ENCODE results near the gene CARTPT.

Gene CARTPT
- total RNA-seq = 0 reads per million in 2 donors

GRCh38 chr5:71719063-71719964, at the start of gene CARTPT:
Gene CARTPT, plus strand, starts transcription at chr5:71719275. Its CDS starts 19 bp downstream, at chr5:71719294.
- peak in 1 of 5 experiments; percentile 9 for DNase-seq

DNA sequence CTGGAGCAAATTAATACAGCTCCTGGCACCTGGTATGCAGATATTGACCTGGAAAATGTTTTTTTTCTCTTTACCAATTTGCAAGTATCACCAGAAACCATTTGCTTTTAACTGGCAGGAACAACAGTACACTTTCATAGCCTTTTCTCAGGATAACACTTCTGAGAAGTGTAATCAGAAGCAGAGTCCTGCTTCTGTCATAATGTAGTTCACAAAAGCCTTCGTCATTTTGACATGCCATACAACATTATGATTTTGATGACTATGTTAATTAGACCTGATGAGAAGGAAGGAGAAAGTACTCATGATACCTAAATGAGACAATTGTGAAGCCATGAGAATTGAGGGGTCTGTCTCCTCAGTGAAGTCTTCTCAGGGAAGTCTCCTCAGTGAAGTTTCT, 41.1 kb upstream of the CARTPT start:
- DNase-seq = no peak

GRCh38 chr5:71679714-71680113, 39.4 kb upstream of the CARTPT start:
- DNase-seq = no peak

DNA sequence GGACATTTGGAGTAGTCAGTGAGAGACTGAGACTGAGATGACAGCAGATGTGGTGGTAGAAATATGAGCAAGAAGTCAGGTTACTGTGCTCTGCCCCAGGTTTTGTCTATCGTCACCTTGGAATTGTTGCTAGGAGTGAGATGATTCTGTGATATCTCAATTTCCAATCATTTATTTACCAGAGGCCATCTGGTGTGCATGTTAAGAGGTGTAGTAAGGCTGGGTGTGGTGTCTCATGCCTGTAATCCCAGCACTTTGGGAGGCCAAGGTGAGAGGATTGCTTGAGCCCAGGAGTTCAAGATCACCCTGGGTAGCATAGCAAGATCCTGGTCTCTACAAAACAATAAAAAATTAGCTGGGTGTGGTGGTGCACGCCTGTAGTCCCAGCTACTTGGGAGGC, 38.6 kb upstream of the CARTPT start:
- no peak for DNase-seq

DNA sequence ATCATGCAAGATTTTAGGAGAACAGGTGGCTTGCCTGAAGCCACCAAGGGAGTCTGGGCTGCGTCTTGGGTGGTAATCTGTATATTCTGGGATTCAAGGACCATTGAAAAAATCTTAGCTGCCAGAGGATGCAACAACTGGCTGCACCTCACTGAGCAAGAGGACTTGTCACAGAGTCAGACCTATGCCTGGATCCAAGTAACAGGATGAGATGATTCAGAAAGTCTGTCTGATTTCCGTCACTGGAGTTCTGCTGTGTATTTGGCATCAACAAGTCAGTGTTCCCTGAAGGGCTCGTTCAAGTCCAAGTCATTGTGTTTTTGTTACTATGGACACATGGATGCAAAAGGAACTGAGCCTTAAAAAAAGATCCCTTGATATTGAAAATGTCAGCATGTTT, 37.8 kb upstream of the CARTPT start:
- DNase-seq = no peak

- no peak for DNase-seq
Observed at GRCh38 chr5:71684309-71684708, 34.8 kb upstream of the CARTPT start.

DNA sequence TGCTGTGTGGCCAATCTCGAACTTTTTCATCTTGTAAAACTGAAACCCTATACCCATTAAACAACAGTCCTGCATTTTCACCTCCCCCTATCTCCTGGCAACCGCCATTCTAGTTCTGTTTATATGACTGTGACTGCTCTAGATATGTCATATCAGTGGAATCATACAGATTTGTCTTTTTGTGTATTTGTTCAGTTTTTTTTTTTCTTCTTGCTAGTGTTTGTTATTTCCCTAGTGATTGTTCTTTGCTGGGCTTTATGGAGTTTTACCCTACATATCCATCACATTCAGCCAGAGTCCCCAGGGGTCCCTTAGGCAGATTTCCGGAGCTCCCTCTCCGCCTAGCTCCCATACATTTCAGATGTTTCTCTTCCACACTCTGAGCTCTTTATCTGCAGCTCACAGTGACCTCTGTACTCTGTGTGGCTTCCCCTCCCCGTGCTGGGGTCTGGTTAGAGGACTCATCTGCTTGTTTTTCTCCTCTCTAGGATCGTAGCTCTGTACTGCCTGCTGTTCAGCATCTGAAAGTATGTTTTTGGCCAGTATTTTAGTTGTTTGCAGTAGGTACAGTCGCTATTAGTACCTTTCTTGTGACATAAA, 25.1 kb upstream of the CARTPT start:
- DNase-seq = no peak

- no peak for DNase-seq
Observed at GRCh38 chr5:71695071-71695470, 24.0 kb upstream of the CARTPT start.

- no peak for DNase-seq
Observed at GRCh38 chr5:71695595-71695994, 23.5 kb upstream of the CARTPT start.

GRCh38 chr5:71697967-71698366, 21.1 kb upstream of the CARTPT start:
- DNase-seq = no peak

- no peak for DNase-seq
Observed at GRCh38 chr5:71699233-71699632, 19.8 kb upstream of the CARTPT start.

GRCh38 chr5:71699751-71700150, 19.3 kb upstream of the CARTPT start:
- DNase-seq = no peak

DNA sequence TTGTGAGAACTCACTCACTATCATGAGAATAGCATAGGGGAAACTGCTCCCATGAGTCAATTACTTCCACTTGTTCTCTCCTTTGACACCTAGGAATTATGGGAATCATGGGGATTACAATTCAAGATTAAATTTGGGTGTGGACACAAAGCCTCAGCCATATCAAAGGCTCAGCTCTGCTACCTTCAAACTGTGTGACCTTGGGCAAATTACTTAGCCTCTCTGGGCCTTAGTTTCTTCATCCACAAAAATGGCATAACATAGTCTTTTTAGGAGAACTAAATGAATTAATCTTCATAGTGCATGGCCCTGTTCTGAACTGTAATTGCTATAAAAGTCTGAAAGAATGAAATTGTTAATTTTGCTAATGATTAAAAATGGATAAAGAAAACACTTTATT, 18.3 kb upstream of the CARTPT start:
- no peak for DNase-seq

DNA sequence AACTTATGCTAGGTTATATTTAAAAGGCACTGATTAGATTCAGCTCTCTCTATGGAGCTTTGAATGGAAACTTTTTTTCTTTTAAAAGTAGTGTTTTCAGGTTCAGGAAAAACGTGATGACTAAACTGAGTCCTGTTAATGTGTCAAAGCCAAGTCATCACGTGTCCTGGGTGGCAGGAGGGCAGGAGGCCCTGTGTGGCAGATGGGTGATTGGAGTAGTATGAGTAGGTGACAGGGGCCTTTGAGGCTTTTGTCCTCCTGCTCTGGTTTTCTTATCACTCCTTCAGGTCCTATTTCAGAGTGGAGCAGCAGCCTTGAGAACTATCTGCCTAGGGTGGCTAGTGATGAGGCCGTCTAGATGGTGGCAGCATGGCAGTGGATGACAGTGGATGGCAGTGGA, 17.7 kb upstream of the CARTPT start:
- peak in 1 of 5 experiments; percentile 10 for DNase-seq

GRCh38 chr5:71703941-71704340, 15.1 kb upstream of the CARTPT start:
- no peak for DNase-seq

DNA sequence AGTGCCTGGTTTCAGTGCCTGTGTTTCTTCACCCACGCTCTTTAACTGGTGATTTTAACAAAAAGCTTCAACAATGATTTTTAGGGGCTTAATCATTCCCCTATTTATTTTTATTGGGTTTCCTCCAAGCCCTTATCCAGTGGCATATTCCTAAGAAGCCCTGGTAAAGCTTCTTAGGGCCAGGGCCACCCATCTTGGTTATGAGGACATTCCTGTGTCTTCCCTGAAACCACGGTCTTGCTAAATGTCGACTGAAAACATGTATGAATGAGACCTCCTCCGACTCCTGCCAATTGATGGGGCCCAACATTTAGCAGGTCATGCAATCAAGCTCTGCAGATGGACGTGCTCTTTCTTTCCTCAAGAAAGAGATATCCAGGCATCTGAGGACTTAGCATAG, 13.7 kb upstream of the CARTPT start:
- no peak for DNase-seq

DNA sequence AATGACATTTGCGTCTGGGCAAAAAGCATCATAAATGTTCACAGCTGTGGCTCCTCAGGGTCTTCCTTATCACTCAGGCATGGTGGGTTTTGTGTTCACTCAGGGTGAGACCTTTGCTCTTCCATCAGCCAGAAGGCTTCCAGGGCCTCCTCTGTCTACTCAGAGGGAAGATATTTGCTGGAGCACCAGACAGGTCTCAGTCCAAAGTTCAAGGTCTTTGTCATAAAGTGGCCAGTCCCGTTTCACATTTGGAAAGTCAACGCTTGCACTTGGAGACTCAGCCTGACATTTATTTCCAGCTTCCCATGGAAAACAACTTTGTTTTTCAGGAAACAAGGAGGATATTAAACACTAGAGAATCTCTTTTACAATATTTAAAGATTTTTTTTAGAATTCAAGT, 12.2 kb upstream of the CARTPT start:
- no peak for DNase-seq

DNA sequence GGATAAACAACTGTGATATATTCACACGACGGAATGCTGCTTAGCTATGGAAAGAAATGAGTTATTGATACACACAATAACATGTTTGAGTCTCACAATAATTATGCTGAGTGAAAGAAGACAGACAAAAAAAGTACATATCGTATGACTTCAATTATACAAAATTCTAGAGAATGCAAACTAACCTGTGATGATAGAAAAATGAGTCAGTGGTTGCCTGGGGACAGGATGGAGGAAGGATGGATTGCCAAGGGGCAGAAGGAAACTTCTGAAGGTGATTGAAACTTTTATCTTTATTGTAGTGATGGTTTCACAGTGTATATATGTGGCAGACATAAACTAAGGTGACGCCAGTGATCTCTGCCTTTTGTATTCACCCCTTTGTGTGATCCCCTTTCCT, 7.5 kb upstream of the CARTPT start:
- no peak for DNase-seq

DNA sequence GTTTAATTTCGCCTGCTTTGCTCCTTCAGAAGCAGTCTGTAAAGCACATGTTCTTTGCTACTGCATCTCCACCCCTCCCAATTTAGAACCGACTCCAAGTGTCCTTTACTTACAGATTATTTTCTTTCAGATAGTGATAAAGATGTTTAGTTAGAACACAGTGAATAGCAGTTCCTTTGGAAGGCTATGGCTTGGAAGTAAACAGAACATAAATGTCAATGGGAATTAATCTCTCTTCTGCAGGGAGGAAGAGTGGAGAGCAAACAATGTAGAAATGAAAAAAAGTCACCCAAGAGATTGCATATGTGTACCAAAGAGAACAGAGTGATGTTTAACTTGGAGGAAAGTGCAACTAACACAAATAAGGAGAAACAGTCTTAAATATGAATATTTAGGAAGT, 4.2 kb upstream of the CARTPT start:
- no peak for DNase-seq

- no peak for DNase-seq
Observed at GRCh38 chr5:71727978-71728377, 8.9 kb downstream of the CARTPT start.

DNA sequence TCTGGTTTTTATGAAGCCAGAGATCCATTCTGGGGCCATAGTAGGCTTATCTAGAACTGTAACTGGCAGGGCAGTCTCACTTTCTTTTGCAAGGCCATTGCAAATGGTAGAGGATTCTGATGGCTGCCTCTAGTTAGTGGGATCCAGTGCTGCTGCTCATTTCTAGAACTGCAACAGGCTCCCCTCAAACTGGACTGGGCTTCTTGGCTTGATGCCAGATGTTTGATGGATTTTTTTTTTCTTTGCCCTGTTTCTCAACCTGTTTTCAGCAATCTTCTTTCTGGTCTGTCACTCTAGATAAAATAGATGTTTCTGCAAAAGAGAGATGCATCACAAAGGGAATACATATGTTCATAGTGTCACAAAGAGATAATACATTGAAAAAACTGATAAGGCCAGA, 11.9 kb downstream of the CARTPT start:
- no peak for DNase-seq

DNA sequence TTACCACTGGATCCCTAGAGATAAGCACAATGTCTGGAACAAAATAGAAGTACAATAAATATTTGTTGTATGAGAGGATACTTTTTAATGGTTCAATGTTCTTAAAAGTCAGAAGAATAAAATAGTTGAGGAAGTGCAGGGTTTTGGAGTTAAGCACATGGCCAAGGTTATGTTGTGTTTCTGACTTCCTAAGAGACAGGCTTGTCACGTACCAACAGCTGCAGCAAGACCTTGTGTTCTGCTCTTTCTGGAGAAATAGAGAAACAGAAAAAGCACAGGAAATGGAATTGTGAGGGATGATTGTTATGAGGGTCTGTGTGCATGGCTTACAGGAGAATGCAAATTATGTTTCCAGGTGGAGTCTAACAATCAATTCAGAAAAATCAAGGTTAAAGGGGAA, 12.9 kb downstream of the CARTPT start:
- no peak for DNase-seq

- no peak for DNase-seq
Observed at GRCh38 chr5:71734141-71734540, 15.1 kb downstream of the CARTPT start.

DNA sequence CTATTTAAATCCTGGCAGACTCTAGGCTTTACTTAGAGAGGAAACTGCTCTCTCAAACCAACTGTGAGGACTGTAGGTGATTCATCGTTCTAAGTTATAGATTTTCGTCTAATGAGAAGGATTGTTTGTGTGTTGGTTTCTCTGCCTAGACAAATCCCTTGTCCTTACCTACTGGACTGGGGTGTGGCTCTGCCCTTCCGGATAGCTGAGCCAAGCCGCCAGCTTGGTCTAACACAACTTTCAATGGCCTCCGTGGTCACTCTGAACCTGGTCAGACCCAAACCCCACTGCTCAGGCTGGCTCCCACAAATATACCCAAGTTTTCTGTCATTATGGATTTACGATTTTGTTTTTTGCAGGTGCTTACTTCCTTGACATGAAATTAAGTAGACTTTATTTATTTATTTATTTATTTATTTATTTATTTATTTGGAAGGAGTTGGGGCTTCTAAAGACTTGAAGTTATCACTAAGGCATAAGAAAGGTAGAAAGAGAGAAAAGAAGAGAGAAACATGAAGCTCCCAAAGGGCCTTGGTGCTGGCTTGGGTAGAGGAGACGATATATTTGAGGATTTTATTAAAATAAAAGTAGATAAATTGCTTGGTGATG, 19.0 kb downstream of the CARTPT start:
- no peak for DNase-seq

All from T-helper 2 cell (primary cell).